H9 (cell line): ENCODE measurements around the gene PPP1R8. TPM values are rescaled to one million over a fixed set of nuclear protein-coding genes. Genes with fewer than 3 reads are reported as not detected.

Source experiments
- DNase-seq: peaks from one replicate; pipeline ENCODE4 v3.0.0-alpha.2; 2017
- H2AFZ ChIP-seq: one replicate; pipeline ENCODE4 v1.6.1; 2013; ENCODE audit warnings: mild to moderate bottlenecking, low read length, control low read depth, moderate library complexity
- H2AK5ac ChIP-seq: 2 replicates; pipeline ENCODE4 v1.6.1; 2013; ENCODE audit warnings: low read length, control low read depth, mixed read lengths; ENCODE audit not compliant: insufficient read length
- H2BK120ac ChIP-seq: one replicate; pipeline ENCODE4 v1.6.1; 2013; ENCODE audit warnings: low read depth, mild to moderate bottlenecking, low read length, control low read depth, inconsistent platforms; ENCODE audit not compliant: poor library complexity, severe bottlenecking
- H2BK12ac ChIP-seq: 2 replicates; pipeline ENCODE4 v1.6.1; 2013; ENCODE audit warnings: low read length, control low read depth, mixed read lengths, low read depth; ENCODE audit not compliant: insufficient read length
- H2BK15ac ChIP-seq: 2 replicates; pipeline ENCODE4 v1.6.1; 2013; ENCODE audit warnings: low read depth, low read length, control low read depth
- H2BK20ac ChIP-seq: one replicate; pipeline ENCODE4 v1.6.1; 2013; ENCODE audit warnings: low read depth, mild to moderate bottlenecking, low read length, control low read depth, inconsistent platforms; ENCODE audit not compliant: poor library complexity, severe bottlenecking
- H2BK5ac ChIP-seq: 2 replicates; pipeline ENCODE4 v1.6.1; 2013; ENCODE audit warnings: low read length, control low read depth, mixed read lengths; ENCODE audit not compliant: insufficient read length
- H3K14ac ChIP-seq: 2 replicates; pipeline ENCODE4 v1.6.1; 2013; ENCODE audit warnings: low read length, control low read depth; ENCODE audit not compliant: insufficient read depth
- H3K18ac ChIP-seq: 2 replicates; pipeline ENCODE4 v1.6.1; 2013; ENCODE audit warnings: low read depth, mild to moderate bottlenecking, mixed read lengths, low read length, control low read depth; ENCODE audit not compliant: insufficient read length
- H3K23ac ChIP-seq: 2 replicates; pipeline ENCODE4 v1.6.1; 2013; ENCODE audit warnings: low read length, control low read depth, mixed read lengths, low read depth; ENCODE audit not compliant: insufficient read length
- H3K23me2 ChIP-seq: 2 replicates; pipeline ENCODE4 v1.6.1; 2013; ENCODE audit warnings: low read depth, mild to moderate bottlenecking, mixed read lengths, low read length, control low read depth; ENCODE audit not compliant: insufficient read length, poor library complexity, severe bottlenecking
- H3K27ac ChIP-seq: 2 replicates; pipeline ENCODE4 v1.5.1; 2013; ENCODE audit warnings: low read length, control low read depth, mixed read lengths, low read depth; ENCODE audit not compliant: insufficient read length
- H3K27me3 ChIP-seq: 2 replicates; pipeline ENCODE4 v1.6.1; 2013; ENCODE audit warnings: low read length, control low read depth, inconsistent platforms; ENCODE audit not compliant: insufficient read depth
- H3K4ac ChIP-seq: 2 replicates; pipeline ENCODE4 v1.6.1; 2013; ENCODE audit warnings: low read depth, mild to moderate bottlenecking, control low read depth, inconsistent platforms, low read length, moderate library complexity
- H3K4me1 ChIP-seq: 2 replicates; pipeline ENCODE4 v1.6.1; 2013; ENCODE audit warnings: low read length, control low read depth, inconsistent platforms; ENCODE audit not compliant: insufficient read depth
- H3K4me2 ChIP-seq: 2 replicates; pipeline ENCODE4 v1.6.1; 2013; ENCODE audit warnings: low read length, control low read depth, mixed read lengths; ENCODE audit not compliant: insufficient read length, insufficient read depth
- H3K56ac ChIP-seq: 2 replicates; pipeline ENCODE4 v1.6.1; 2013; ENCODE audit warnings: low read depth, mild to moderate bottlenecking, mixed read lengths, low read length, control low read depth; ENCODE audit not compliant: insufficient read length
- H3K79me1 ChIP-seq: 2 replicates; pipeline ENCODE4 v1.6.1; 2013; ENCODE audit warnings: low read depth, mild to moderate bottlenecking, moderate library complexity, low read length, control low read depth, inconsistent platforms; ENCODE audit not compliant: insufficient read depth, poor library complexity, severe bottlenecking
- H3K79me2 ChIP-seq: 2 replicates; pipeline ENCODE4 v1.6.1; 2013; ENCODE audit warnings: low read length, control low read depth, inconsistent platforms; ENCODE audit not compliant: insufficient read depth
- H3K9ac ChIP-seq: 2 replicates; pipeline ENCODE4 v1.6.1; 2013; ENCODE audit warnings: low read length, control low read depth, mixed read lengths; ENCODE audit not compliant: insufficient read length; ENCODE audit errors: extremely low read depth
- H3K9me3 ChIP-seq: one replicate; pipeline ENCODE4 v1.6.1; 2013; ENCODE audit warnings: low read depth, low read length, inconsistent platforms; ENCODE audit not compliant: control insufficient read depth
- H3T11ph ChIP-seq: one replicate; pipeline ENCODE4 v1.6.1; 2013; ENCODE audit warnings: mild to moderate bottlenecking, low read length, control low read depth, inconsistent platforms
- H4K20me1 ChIP-seq: one replicate; pipeline ENCODE4 v1.6.1; 2013; ENCODE audit not compliant: control insufficient read depth, insufficient read length, insufficient read depth
- H4K5ac ChIP-seq: 2 replicates; pipeline ENCODE4 v1.6.1; 2013; ENCODE audit warnings: low read depth, mild to moderate bottlenecking, mixed read lengths, low read length, control low read depth; ENCODE audit not compliant: insufficient read length
- H4K8ac ChIP-seq: replicated peaks from 2 replicates; pipeline ENCODE4 v1.6.1; 2013; ENCODE audit warnings: low read length, control low read depth, mixed read lengths, low read depth; ENCODE audit not compliant: insufficient read length
- H4K91ac ChIP-seq: 2 replicates; pipeline ENCODE4 v1.6.1; 2013; ENCODE audit warnings: low read depth, mild to moderate bottlenecking, moderate library complexity, mixed read lengths, low read length, control low read depth; ENCODE audit not compliant: insufficient read length
- H3K27ac Mint-ChIP-seq, 3 experiments: 2 replicates in 2 of 3; 3 replicates in 1 of 3; pipeline ENCODE4 v1.8.0; 2020 to 2021; ENCODE audit warnings: mixed read lengths in 3 of 3, mild to moderate bottlenecking in 1 of 3, moderate library complexity in 1 of 3
- H3K27me3 Mint-ChIP-seq: 2 replicates; pipeline ENCODE4 v1.8.0; 2021; ENCODE audit warnings: low read depth, mild to moderate bottlenecking, moderate library complexity, mixed read lengths
- H3K36me3 Mint-ChIP-seq, 3 experiments: 2 replicates in 2 of 3; 3 replicates in 1 of 3; pipeline ENCODE4 v1.8.0; 2020 to 2021; ENCODE audit warnings: low read depth in 3 of 3, mixed read lengths in 3 of 3; ENCODE audit not compliant: insufficient read depth in 1 of 3
- H3K4me1 Mint-ChIP-seq, 2 experiments: 2 replicates each; pipeline ENCODE4 v1.8.0; 2020; ENCODE audit warnings: mixed read lengths in 2 of 2
- H3K4me3 Mint-ChIP-seq, 2 experiments: 2 replicates in 1 of 2; 3 replicates in 1 of 2; pipeline ENCODE4 v1.8.0; 2020 to 2021; ENCODE audit warnings: mild to moderate bottlenecking in 2 of 2, mixed read lengths in 2 of 2, moderate library complexity in 1 of 2
- H3K9me3 Mint-ChIP-seq, 2 experiments: 2 replicates in 1 of 2; 3 replicates in 1 of 2; pipeline ENCODE4 v1.8.0; 2020; ENCODE audit warnings: mild to moderate bottlenecking in 2 of 2, mixed read lengths in 2 of 2, moderate library complexity in 1 of 2
- CTCF ChIP-seq: fragments of 200-600 bp; sonication (generic); conservative IDR thresholded peaks from 3 replicates; pipeline ENCODE4 v1.8.0; 2021; ENCODE audit warnings: antibody characterized with exemption, mild to moderate bottlenecking
- WGBS: extraction: QIAGEN DNeasy Blood & Tissue Kit; methylation state at CpG from one replicate; pipeline ENCODE4 v1.1.7; 2013; ENCODE audit warnings: missing lambda C conversion rate, low lambda C conversion rate, mixed read lengths; ENCODE audit not compliant: insufficient read length; ENCODE audit errors: extremely low coverage; 5-methylcytosine and 5-hydroxymethylcytosine counted together
- total RNA-seq: library from RNA; stranded (reverse); gene quantifications from 2 replicates; pipeline ENCODE4 v1.2.1, GENCODE V29; 2021

Gene PPP1R8
- total RNA-seq, 1 experiment from 2014 or later = 58.8 TPM

- no peak overlapping the region for H3K56ac ChIP-seq
- no peak overlapping the region for H4K5ac ChIP-seq
- H2BK5ac ChIP-seq = no peak overlapping the region
- no peaks in the 10 kb centered on the region for H3K36me3 Mint-ChIP-seq
- peak; percentile 32 for DNase-seq
- no peaks in the 10 kb centered on the region for H3K9me3 Mint-ChIP-seq
- no peak overlapping the region for H3K27ac ChIP-seq
- WGBS = no CpG with 5 or more reads among the region's 16 CpGs
- no peak overlapping the region for H2BK20ac ChIP-seq
- no peak overlapping the region for H3K4me2 ChIP-seq
- no peak for TF ChIP-seq CTCF
- H3K4me3 Mint-ChIP-seq = no peak overlapping the region
- H3K23ac ChIP-seq = no peak overlapping the region
- H3K4me1 Mint-ChIP-seq = peaks cover 10 to 14% of the 10 kb centered on the region in 2 experiments
- H4K20me1 ChIP-seq = no peaks in the 10 kb centered on the region
- H3K18ac ChIP-seq = no peak overlapping the region
- H2BK15ac ChIP-seq = no peak overlapping the region
- no peaks in the 10 kb centered on the region for H3K27me3 Mint-ChIP-seq
- H2BK120ac ChIP-seq = no peak overlapping the region
- no peaks in the 10 kb centered on the region for H3K9me3 ChIP-seq
- no peak overlapping the region for H2AK5ac ChIP-seq
- H3K4me1 ChIP-seq = no peaks in the 10 kb centered on the region; the same call in 1 of the 2 replicates
- H3K79me2 ChIP-seq = no peaks in the 10 kb centered on the region
- no peak overlapping the region for H3T11ph ChIP-seq
- no peak overlapping the region for H4K91ac ChIP-seq
- no peak overlapping the region for H3K4ac ChIP-seq
- H3K14ac ChIP-seq = no peak overlapping the region
- H3K23me2 ChIP-seq = peaks cover 6% of the 10 kb centered on the region
- H3K9ac ChIP-seq = no peak overlapping the region
- no peak overlapping the region for H2AFZ ChIP-seq
- H4K8ac ChIP-seq = no peak overlapping the region
- no peak overlapping the region for H3K27ac Mint-ChIP-seq
- no peaks in the 10 kb centered on the region for H3K27me3 ChIP-seq
- H3K79me1 ChIP-seq = no peaks in the 10 kb centered on the region
- H2BK12ac ChIP-seq = no peak overlapping the region
Measured at GRCh38 chr1:27868932-27869718, 38.5 kb downstream of the PPP1R8 start.
